Pons (tissue), 1 donor: ENCODE data around the gene TMEM184B.
"Not testable (repeated sequence)": the region's sequence is repeated elsewhere in the genome, so short reads cannot be mapped to it uniquely, and the experiment has no call there.

Experiments
- DNase-seq: peaks from one replicate; pipeline ENCODE4 v3.0.0-alpha.2; 2016; ENCODE audit warnings: low spot score

TMEM184B gene

DNA sequence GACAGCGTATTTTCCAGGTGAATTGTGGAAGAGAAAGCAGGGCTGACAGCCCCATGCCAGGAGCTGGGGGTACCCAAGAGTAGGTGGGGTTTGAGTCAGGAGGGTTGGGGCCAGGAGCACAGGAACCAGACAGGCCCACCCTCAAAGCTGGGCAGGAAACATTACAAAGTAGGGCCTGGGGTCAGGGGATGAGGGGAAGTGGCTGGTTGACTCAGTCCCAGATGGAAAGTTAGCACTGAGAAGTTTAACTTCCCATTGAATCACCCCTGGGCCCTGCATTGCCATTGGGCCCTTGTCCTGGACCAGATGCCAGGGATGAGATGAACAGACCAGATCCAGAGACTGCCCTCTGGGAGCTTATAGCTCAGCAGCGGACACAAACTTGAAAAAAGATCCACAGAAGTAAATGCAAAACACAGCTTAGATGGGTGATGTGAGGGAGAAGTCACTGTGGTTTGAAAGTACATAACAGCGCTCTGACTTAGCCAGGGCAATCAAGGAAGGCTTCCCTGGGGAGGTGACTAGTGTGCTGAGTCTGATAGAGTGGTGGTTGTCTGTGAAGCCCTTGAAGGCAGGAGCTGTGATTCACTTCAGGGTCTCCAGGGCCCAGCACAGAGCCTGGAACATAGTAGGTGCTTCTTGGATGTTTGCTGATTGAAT lies 68.8 kb downstream of the TMEM184B start:
- DNase-seq = no peak

DNA sequence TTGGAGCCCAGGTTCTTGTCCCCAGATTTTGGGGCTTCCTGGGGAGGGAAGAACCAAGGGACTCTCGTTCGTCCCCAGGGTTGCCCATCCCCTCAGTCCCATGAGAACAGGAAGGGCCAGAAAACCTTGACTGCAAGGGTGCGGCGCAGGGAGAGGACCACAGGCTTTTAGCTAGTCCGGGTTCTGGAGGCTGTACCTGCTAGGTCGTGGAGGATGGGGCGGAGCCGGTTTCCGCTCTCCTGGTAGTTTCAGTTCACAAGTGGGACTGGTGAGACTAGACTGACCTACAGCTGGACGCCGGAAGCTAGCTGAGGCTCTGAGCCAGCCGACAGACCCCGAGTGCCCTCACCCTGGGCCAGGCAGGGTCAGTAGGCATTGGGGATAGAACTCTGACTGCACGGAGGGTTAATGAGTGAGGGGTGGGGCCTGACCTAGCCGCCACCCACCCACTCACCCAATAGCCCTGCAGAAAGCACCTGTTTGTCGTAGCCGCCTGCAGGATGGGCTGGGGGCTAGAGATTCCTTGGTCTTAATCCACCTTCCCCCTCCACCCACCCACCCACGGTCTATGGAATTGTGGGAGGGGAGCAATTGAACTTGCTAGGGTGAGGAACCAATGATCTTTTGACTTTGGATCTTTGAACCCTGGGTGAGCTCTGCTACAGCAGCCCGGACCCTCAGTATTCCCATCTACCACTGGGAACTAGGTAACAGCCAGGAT lies 69.6 kb downstream of the TMEM184B start:
- no peak for DNase-seq

DNA sequence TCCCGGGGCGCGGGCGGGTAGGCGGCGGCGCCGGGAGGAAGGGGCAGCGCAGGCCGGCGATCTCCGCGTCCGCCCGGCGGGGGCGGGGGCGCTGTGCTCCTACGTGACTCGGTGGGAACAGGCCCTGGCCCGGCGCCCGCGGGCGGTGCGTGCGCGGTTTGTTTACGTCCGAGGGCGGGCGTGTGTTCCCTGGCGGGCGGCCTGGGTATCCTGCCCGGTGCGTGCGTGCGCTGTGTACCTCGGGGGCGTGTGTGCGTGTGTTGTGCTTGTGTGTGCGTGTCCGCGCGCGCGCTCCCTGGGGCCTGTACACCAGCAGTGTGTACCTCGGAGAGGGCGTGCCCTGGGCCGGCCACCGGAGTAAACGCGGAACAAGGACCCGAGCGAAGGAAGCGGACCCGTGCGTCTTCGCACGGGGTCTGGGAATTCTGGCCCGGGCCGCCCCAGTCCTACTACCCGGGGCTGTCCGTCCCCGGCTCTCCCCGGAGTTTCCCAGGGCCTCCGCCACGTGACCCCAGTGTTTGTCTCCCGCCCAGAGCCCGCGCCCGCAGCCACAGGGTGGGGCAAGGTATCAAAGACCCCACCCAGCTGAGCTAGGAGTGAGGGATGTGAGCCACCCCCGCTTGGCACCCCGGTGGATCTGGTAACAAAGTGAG lies 70.2 kb downstream of the TMEM184B start:
- no peak for DNase-seq

DNA sequence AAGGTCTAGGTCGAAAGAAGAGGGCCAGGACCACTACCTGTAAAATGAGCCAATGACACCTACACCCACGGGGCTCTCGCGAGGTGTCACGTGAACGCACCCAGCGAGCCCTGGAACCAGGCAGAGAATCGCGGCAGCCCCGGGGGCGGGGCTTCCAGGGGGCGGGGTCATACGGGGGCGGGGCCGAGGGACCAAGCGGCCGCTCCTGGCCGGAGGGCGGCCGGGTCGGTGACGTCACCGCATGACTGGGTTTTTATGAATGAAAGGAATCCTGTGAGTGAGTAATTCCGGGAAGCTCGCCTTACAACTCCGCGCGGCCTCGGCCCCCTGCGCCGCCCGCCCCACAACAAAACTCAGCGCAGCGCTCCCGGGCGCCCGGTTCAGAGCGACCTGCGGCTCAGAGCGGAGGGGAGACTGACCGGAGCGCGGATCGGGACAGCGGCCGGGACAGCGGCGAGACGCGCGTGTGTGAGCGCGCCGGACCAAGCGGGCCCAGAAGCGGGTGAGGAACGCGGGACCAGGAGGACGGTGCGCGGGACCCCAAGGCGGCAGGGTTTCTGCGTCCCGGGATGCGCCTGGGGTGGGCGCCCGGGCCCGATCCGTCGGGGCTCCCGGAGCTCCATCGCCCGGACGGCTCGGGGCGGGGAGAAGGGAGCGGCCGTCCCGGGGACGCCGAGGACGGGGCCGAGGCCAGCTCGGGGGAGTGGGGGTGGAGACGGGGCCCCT lies 70.9 kb downstream of the TMEM184B start, which contains the start of gene MAFF:
MAFF (plus strand) TSS at position 284 of the 726 bp plus-strand sequence. CDS start 11,860 bp downstream, outside the sequence.
- peak; percentile 93 for DNase-seq

DNA sequence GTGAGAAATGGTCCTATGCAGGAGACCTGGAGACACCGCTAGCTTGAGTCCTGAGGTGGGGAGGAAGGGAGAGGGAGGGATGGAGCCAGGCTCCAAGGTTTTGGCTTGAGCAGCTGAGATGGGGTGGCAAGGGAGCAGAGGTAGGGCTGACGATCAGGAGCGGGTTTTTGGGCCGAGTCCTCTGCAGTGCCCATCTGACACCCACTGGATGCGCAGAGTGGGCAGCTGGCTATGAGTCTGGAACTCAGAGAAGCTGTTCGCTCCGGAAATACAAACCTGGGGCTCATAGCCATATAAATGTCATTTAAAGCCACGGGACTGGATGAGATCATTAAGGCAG lies 71.5 kb downstream of the TMEM184B start:
- no peak for DNase-seq

DNA sequence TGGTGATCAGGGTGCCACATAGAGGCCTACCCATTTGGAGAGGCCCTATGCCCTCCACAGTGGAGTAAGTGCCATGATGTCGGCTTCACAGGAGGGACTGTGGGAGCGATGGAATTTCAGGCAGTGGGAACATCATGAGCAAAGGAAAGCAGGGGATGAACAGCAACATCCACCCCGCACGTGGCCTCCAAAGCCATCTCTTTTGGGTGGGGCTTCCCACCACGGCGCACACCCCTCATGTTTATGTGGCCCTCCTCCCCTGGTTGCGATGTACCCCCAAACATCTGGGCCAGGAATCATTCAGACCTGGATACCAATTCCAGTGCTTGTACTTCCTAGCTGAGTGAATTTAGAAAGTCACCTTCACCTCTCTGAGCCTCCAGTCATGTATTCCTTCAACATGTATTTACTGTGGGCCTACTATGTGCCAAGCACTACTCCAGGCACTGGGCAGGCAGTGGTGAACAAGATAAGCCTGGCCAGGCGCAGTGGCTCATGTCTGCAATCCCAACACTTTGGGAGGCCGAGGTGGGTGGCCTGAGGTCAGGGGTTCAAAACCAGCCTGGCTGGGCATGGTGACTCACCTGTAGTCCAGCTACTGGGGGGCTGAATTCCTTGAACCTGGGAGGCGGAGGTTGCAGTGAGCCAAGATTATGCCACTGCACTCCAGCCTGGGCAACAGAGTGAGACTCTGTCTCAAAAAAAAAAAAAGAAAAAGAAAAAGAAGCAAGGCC lies 72.8 kb downstream of the TMEM184B start:
- DNase-seq = no peak

DNA sequence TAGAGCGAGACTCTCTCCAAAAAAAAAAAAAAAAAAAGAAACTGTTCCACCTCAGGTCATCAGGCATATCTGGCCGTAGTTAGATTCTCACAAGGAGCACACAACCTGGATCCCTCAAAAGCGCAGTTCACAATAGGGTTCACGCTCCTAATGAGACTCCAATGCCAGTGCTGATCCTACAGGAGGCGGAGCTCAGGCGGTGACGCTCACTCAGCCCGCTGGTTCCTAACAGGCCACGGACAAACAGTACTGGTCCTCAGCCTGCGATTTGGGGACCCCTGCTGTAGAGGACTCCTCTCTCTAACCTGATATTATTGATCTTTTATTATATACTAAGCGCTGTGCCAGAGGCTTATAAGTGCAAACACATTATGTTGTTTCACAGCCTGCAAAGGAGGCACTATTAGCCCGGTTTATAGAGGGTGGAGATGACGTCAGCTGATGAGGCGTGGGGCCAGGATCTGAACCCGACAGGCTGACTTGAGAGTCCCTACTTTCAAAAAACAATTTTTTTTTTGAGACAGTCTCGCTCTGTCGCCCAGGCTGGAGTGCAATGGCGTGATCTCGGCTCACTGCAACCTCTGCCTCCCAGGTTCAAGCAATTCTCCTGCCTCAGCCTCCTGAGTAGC lies 75.9 kb downstream of the TMEM184B start:
- DNase-seq = no peak

DNA sequence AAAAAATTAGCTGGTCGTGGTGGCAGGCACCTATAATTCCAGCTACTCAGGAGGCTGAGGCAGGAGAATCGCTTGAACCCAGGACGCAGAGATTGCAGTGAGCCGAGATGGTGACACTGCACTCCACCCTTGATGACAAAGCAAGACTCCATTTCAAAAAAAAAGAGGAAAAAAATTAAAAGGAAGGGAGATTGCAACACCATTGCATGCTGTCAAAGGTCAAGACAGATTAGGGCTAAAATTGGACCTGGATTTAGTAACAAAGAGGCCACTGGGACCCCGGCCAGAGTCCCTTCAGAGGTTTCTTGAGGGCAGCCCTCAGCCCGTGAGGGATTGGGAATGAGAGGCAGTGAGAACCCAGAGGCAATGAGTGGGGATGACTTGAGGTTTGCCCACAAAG lies 79.2 kb downstream of the TMEM184B start:
- DNase-seq = no peak

DNA sequence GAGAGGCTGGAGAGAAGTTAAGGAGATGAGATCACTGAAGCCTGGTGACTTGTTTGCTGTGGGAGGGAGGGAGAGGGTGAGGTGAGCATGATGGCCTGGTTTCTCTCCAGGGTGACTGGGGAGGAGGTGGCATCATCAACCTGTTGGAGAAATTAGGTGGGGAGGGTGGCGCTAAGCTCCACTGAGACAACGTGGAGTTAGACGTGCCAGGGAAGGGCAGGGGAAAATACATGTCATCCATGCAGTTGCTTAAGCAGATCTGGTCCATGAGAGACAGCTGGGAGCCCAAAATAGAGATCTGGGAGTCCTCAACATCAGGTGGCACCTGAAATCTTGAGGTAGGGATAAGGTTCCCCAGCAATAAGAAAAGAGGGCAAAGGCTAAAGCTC lies 80.3 kb downstream of the TMEM184B start:
- no peak for DNase-seq

DNA sequence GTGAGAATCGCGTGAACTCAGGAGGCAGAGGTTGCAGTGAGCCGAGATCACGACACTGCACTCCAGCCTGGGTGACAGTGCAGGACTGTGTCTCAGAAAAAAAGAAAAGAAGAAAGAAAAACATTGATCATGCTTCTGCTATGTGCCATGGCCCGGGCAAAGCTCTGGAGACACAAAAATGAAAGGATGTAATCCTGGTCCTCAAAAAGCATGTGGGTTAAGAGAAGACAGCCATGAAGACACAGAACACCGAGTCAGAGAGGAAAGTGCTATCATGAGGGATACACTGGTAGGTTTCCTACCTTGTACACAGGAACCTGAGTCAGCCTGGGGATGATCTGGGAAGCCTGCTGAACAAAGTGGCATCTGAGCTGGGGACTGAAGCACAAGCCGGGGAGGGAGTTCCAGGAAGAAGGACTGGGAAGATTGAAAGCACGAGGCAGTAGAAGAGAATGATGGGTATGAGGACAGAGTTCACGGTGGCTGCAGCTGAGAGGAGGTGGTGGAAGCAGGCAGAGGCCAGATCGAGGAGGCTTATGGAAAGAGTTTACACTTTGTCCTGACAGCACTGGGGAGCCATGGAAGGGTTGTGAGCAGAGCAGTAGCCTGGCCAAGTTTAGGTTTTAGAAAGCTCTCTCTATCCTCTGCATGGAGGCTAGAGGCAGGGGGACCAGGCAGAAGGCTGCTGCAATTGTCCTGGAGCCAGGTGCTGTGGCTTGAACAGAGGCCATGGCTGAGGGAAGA lies 80.9 kb downstream of the TMEM184B start:
- no peak for DNase-seq

DNA sequence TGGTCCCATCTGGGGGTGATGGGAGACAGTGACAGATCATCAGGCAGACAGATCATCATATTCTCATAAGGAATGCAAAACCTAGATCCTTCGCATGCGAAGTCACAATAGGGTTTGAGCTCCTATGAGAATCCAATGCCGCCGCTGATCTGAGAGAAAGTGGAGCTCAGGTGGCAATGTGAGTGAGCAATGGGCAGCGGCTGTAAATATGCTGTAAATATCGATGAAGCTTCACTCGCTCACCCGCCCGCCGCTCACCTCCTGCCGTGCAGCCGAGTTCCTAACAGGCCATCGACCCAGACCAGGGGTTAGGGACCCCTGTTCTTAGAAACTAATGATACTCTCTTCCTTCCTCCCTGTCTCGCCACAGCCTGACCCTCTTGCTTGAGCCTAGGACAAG lies 81.8 kb downstream of the TMEM184B start:
- no peak for DNase-seq

DNA sequence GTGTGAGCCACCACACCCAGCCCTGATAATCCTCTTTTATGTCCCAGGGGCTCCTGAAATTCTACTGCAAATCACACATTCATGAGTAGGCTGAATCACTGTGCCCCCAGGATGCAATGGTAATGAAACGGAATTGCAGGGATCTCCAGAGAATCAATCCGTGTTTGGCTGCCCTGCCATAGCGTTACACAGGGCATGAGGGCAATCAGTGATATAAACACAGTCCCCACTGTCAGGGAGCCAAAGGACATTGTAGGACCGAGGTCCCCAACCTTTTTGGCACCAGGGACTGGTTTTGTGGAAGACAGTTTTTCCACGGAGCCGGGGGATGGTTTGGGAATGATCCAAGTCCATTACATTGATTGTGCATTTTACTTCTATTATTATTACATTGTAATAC lies 82.2 kb downstream of the TMEM184B start:
- DNase-seq = no peak

DNA sequence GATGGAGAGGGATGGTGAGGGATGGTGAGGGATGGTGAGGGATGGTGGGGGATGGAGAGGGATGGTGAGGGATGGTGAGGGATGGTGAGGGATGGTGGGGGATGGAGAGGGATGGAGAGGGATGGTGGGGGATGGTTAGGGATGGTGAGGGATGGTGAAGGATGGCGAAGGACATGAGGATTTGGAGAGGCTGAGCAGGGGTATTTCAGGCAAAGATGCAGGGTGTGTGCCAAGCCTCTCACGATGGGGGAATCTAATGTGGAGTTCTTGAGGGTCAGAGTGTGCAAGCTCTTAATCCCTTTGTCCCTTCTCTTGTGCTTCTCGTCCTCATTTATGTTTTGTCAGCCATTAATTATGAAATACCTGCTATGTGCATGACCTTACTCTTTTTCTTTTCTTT lies 83.7 kb downstream of the TMEM184B start:
- DNase-seq = no peak

DNA sequence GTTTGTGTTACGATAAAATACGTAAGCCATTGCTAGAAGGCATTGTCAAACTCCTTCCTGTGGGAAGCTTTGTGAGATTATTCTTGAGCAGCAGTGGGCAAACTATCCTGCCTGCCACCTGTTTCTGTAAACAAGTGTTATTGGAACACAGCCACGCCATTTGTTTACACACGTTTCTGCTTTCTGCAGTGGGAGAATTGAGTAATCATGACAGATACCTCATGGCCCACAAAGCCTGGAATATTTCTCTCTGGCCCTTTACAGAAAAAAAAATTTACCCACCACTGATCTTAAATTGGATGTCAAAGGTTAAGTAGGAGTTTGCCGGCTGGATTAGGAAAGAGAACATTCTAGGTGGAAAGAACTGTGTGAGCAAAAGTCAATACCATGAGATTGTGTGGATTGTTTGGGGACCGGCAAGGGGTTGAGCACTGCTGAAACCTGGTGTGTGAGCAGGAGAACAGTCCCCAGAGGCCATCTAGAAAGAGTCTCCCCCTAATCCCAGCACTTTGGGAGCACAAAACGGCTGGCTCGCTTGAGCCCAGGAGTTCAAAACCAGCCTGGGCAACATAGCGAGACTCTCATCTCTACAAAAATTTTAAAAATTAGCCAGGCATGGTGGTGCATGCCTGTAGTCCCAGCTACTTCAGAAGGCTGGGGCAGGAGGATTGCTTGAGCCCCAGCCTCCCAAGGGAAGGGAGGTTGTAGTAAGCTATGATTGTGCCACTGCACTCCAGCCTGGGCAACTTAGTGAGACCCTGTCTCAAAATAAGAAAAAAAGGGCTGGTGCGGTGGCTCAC lies 85.2 kb downstream of the TMEM184B start:
- DNase-seq = no peak

DNA sequence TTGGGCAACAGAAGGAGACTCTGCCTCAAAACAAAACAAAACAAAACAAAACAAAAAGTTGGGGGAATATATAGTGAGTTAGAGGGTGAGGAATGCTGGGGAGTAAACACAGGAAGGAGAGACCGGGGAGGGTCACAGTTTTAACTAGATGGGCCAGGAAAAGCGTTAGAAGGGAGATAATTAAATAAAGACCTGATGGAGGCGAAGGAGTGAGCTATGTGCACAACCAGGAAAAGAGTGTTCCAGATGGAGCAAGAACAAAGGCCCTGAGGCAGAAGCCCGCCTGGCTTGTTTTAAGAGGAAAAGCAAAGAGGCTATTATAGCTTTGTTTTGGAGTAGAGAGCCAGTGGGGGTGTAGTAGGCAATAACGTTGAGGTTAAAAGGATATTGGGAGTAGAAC lies 86.4 kb downstream of the TMEM184B start:
- DNase-seq = no peak

DNA sequence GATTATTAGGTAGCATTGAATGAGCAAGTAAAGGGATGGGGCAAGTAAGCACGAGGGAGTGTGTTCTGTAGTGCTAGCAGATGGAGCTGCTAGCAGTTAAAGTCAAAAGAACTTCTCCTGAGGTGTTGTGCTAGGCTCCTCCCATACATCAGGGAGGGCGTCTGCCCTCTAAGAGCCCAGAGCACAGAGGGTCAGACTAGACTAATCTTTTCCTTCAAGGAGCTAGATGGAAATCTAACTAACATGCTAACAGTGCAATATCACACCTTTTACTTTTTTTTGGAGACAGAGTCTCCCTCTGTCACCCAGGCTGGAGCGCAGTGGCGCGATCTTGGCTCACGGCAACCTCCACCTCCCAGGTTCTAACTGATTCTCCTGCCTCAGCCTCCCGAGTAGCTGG lies 88.0 kb downstream of the TMEM184B start:
- DNase-seq = no peak

DNA sequence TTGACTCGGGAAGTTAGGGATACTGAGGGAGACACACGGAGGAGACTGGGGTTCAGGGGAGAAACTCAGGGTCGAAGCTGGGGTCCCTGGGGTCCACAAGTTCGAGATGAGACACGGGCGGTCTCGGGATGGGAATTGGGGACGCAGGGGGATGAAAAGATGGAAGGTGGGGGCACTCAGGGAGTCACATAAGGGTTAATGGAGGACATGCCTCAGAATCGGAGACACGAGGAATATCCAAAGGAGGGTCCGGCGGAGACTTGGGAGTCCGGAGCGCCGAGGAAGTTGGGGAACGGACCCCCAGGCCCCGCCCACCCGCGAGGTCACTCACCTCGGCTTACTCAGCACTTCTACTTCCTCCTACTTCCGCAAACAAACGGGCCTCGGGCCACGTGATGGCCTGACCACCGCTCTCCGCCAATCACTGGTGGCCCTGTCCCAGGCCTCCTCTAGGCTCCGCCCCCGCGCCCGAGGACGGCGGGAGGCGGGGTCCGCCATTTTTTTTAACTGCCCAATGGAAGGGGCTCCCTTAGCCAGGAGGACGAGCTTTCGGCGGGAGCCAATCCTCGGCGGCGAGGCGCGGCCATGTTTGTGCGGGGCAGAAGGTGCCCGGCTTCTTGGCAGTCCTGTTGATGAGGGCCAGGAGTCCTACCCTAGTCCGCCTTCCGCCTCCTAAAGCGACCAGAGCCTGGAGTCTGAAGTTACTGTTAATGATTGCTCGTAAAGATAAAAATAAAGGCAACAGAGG lies 91.2 kb downstream of the TMEM184B start, which contains the start of gene PLA2G6:
PLA2G6 (minus strand) TSS at position 378 of the 748 bp plus-strand sequence. CDS start 12,404 bp downstream, outside the sequence.
- peak; percentile 99 for DNase-seq

DNA sequence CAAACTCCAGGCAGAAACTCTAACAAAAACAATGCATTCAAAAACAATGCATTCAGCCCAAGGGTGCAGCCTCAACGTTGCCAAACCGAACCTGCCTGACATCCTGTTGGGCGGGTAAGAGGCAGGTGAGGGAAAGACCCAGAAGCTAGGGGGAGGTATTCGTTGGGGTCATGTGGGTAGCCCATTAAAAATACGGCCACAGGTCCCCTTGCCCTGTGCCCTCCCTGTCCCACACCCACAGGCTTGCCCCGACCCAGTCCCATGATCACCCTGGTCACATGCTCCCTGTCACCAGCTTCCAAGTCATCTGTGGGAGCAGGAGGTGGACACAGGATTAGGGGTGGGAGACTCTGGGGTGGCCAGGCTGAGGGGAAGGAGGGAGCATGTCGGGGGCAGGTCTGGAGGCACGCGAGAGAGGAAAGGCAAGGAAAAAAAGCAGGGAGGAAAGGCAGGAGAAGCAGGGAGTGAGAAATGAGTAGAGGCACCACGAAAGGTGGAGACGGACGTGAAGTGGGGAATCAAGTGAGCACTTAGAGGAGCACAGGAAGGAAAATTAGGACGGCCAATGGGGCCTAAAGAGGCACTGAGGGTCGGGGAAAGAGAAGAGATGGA lies 91.9 kb downstream of the TMEM184B start:
- peak; percentile 89 for DNase-seq

DNA sequence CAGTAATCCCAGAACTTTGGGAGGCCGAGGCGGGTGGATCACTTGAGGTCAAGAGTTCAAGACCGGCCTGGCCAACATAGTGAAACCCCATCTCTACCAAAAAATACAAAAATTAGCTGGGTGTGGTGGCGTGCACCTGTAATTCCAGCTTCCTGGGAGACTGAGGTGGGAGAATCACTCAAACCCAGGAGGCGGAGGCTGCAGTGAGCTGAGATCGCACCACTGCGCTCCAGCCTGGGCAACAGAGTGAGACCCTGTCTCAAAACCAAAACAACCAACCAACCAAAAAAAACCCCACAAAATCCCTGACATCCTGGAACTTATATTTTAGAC lies 94.2 kb downstream of the TMEM184B start:
- DNase-seq = not testable (repeated sequence)
